Measurements from ENCODE around the gene COL13A1. TPM values are rescaled to one million over a fixed set of nuclear protein-coding genes. Genes with fewer than 3 reads are reported as not detected.

Gene COL13A1
- total RNA-seq, 1 experiment from 2014 or later: 0.05 TPM

DNA sequence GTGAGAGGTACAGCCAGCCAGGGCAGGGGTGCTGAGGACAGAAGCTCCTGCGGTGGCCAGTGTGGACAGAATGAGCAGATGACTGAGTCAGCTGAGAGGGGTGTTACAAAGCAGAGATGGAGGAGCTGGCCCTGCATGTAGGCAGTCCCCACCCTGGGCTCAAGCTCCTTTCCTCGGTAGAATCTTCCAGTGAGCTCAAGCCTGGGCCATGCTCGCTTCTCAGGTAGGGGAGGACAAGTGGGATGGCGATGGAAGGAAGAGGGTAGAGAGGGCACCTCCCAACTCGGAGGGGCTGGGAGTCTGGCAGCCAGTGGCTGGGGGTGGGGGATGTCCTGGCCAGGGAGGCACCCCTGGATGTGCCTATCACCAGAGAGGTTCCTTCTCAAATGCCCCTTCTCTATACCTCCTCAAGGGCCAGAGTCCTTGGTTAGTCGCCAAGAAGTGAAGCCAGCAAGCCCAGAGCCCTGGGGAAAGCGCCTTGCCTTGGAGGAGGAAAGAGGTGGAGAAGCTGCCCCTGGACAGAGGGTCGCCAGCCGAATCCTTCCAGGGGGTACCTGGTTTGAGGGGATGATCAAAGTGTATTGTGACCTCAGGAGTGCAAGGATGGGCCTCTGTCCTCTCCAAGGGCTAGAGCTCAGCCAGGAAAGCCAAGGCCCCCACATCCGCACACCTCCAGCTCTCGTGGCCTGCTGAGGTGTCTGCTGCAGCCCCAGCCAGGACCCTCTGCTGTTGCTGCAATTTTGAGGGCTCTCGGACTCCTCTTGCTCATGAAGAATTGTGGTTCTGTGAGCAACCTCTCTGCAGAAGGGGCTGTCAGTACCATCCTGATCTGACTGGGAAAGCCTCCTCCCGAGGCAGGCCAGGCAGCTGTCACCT, 162.4 kb downstream of the COL13A1 start:
- DNase-seq (ENCODE audit: low spot score): no peak

DNA sequence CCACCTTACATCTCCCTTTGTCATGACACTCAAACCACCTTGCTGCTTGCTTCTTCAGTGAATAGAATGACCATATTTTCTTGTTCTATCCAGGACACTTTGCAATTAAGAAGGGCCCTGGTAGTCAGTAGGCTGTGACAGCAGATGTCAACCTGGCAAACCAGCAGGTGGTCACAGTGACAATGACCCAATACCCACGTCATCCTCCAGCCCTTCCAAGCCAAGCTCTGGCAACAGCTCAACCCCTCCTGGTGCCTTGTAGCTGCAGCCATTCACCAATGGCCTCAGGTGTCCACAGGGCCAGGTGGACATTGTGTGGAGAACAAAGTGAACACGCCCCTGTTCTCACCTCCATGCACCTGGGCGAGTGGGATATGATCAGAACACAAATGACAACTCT, 163.4 kb downstream of the COL13A1 start:
- no peak for DNase-seq (ENCODE audit: low spot score)

DNA sequence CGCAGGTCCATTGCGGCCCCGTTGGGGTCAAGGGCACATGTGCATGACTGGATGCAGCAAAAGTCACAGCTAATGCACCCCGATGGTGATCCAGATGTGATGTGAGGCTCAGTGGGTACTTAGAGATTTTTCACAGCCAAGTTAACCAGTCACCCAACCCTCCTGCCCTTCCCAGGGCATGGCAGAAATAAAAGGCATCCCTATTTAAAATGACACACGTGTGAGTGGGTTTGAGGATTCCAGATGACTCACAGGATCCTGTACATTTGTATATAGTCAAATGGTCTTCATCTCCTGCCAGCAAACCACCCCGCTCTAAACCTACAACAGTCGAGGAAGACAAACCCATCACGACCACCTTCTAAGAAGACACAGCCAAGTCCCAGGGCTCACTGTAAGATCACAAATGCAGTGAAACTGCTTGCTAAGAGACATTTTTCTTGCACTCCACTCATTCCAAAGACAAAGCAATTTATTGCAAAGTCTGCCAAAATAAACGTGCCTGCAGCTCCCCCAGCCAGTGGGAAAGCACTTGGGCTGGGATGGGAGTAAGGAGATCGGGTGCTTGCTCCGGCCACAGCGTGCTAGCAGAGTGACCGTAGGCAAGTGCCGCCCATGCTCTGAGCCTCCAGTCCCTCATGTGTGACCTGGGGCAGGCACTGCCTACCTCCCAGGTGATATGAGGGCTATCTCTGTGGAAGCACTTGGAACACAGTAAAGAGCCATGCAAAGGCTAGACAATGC, 164.4 kb downstream of the COL13A1 start:
- DNase-seq (ENCODE audit: low spot score): no peak

DNA sequence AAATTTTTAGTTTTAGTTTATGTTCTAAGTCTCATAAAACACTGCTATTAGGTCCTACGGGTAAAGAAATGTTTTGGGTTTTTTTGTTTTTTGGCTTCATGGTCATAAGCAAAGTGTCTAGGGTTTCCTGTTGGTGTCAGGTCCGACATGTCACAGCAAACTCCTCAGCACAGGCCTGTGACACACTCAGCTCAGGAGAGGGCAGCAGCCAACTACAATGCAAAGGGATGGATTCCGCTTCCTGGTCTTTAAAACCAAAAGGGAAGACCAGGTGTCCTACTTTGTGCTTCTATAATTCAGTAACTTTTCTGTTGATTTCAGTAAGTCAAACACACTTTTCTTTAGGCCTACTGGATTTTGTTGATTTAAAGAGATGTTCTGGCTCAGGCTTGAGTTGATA, 167.1 kb downstream of the COL13A1 start:
- peak; percentile 45 for DNase-seq (ENCODE audit: low spot score)

DNA sequence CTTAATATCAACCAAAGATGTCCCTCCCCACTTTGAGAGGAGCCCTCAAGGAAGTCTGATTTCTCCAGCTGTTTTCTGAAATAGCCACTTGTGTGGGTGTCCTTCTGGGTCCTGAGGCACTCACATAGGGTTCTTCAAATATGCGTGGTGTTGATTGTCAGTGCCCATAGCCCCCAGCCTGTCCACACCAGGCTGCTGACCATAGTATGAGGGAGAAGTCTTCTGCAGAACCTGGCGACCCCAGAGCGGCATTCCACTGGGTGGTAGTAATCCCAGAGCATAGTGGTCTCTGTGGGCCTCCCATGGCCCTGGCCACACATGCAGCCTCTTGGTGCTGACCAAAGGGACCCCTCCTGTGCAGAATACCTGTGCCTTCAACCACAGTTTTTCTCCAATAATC, 168.3 kb downstream of the COL13A1 start:
- DNase-seq (ENCODE audit: low spot score): no peak

DNA sequence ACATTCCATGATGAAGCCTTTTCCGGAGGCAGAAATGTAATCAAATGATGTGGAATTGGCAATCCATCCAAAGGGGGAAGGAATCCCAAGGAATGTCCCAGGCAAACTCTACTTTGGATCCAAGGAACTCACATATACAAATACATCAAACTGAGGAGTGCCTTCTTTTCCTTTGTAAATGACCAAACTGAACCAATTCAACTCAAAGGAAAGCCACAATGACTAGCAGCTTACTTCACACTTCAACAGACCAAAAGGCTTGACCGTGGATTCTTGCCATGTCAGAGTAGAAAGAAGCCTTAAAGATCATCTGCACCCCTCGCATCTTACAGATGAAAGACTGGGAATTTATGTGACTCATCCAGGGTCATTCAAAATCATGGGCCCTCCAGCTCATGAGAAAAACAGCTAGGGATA, 171.3 kb downstream of the COL13A1 start:
- no peak for DNase-seq (ENCODE audit: low spot score)

DNA sequence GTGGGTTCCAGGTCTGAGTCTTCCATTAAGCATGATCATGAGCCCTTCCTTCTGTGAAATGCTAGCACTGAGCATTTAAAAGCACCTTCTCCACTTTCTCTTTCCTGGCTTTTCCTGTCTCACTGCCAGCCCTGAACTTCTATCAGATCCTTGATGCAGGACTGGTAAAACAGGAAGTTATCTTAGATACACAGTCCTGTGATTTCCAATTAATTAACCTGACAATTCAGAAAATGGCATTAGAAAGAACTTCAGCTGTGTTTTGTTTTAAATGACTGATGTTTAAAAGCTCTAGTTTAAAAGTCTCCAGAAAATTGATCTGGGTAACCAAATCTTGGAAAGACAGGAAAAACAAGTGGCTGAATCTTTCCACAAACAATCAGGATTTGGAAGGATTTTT, 172.0 kb downstream of the COL13A1 start:
- no peak for DNase-seq (ENCODE audit: low spot score)

DNA sequence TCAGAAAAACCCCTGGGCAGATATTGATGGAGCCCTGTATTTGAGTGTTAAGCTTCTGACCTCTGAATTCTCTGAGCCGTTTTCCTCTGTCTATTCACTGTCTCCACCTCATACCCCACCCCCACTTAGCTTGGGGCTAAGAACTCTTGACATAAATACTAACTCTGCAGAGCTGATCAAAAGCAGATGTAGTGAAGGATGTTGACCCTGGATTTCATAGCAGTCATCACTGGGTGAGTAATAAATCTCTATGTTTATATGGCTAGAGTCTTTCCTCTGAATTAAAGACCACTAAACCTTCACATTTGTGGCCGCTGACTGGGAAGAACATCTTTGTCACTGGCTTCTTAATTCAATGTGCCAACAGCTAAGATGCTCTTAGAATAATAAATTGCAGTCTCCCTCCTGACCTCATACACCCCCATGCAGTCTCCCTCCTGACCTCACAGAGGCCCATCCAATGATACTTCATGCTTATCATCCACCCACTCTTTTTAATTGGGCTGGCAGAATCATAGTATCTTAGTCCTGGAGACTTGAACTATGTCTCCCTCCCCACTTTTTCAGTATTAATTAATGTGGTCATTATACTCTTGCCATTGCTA, 172.9 kb downstream of the COL13A1 start:
- no peak for DNase-seq (ENCODE audit: low spot score)

DNA sequence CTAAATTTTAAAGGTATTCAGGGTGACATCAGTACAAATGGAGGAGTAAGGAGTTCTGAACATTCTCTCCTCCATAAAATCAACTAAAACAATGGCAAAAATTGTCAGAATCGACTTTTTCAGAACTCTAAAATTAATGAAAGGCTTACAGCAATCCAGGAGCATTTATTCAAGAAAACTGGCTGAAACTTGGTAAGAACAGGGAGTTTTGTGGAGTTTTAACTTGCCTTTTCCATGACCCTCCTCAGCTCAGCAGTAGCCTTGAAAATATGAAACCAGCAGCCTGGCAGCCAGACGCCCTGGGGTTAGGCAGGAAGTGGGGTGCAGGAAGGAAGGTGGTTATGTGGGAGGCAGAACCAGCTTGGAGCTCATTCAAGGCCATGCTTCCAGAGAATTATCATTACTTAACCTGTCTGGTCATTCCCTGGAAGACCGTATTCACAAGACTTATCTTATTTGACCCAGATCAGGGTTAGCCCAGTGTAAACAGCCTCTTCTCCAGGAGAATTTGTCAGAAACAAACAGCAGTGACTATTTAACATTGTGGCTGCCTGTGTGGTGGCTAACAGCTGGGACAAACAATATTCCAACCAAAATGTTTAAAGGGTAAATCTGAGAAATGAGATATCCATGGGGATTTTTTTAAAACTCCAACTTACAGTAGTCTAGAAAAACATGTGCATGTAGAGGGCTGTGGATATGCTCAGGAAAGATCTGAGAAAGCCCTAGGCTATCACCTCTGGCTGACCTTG, 175.3 kb downstream of the COL13A1 start:
- DNase-seq (ENCODE audit: low spot score): no peak

DNA sequence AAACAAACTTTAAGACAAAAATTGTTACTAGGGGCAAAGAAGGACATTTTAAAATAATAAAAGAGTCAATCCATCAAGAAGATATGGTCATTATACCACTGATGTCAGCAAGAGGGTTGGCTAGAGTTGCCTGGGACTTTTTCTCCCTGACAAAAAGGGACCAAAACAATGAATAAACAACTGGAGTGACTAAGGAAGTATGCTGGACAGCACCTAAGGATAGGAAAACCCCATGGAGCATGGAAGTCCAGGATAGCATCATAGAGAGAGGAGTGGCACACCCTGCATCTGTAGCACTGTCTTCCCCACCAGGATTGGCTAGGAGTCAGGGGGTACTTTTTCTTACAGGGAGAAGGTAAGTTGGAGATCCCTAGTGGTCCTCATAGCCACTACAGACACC, 177.5 kb downstream of the COL13A1 start:
- no peak for DNase-seq (ENCODE audit: low spot score)

DNA sequence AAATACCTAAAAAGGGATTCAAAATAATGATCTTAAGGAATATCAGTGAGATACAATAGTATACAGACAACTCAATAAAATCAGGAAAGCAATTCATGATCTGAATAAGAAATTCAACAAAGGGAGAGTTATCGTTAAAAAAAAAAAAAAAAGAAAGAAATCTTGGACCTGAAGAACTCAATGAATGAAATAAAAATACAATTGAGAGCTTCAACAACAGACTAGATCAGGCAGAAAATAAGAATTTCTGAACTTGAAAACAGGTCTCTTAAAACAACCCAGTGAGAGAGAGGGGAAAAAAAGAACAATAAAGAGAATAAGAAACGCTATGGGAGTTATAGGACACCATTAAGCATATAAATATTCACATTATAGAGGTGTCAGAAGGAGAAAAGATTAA, 179.0 kb downstream of the COL13A1 start:
- no peak for DNase-seq (ENCODE audit: low spot score)

DNA sequence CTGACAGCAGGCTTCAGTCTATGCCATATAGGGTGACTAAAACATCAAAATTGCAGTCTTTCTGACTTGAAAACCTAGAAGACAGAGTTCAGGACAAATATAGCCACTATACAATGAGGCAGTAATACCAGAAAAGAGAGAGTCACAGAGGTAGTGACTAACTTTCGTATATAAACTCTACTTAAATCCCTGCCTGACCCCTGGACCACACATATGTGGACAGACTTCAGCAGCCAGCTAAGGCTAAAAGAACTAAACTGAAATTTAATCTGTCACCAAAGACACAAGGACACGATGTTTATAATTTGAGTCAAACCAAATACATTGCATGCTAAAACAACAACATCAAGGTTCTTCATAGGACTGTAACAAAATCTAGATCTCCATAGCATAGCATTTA, 186.4 kb downstream of the COL13A1 start:
- DNase-seq (ENCODE audit: low spot score): no peak

DNA sequence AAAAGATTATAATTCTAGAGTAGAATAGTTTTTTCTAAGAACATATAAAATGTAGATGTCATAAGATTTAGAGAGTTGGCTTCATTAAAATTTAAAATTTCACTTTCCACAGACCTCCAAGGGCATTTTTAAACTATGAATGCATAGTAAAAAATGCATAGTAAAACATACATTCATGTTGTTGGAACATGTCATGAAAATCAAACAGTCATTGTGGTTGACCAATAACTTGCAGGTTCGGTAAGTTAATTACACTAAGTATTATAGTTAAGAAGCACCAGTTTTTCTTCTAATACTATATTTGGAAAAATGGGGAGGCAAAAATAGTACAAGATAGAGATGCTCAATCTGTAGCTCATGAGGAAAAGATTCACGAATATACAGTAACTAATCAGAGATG, 189.4 kb downstream of the COL13A1 start:
- DNase-seq (ENCODE audit: low spot score): no peak

DNA sequence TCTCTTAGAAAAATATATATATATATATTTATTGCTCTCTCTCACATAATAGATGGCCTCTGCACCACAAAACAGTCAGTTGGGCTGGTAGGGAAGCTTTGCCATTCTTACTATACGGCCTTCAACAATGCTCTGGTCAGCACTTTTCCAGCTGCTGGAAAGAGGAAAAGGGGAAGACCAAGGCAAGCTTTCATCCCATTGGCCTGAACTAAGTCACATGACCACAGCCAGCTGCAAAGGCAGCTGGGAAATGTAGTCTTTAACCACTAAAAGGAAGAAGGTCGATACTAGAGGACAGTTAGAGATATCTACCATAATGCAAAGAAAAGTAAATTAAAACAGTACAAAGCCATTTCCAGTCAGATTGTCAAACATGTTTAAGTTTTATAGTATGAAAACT, 192.6 kb downstream of the COL13A1 start:
- DNase-seq (ENCODE audit: low spot score): peak; percentile 56

DNA sequence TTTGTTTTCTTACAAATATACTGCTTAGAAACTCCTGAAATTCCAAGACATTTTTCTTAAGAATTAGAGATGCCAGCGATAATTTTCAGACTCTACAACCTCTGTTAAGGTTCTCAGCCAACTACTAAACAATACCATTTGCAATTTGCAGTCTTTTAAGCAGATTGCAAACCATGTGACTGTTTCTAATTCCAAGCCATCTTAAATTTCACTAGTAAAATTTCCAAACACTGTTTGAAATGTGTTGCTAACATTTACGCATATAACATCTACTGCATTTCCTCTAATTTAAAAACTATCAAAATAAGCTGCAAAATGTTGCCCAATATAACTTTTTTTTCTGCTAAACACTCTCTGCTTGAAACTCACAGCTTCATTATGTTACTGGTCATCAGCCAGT, 194.9 kb downstream of the COL13A1 start:
- DNase-seq (ENCODE audit: low spot score): no peak

DNA sequence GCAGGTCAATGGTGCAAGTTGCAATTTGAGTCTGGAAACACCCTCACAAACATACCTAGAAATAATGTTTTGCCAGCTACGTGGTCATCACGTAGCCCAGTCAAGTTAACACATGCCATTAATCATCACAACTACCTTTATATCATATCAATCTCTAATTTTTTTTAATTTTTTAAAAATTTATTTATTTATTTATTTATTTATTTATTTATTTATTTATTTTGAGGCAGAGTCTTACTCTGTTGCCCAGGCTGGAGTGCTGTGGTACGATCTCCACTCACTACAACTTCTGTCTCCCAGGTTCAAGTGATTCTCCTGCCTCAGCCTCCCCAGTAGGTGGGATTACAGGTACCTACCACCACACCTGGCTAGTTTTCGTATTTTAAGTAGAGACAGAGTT, 198.6 kb downstream of the COL13A1 start:
- DNase-seq (ENCODE audit: low spot score): no peak

DNA sequence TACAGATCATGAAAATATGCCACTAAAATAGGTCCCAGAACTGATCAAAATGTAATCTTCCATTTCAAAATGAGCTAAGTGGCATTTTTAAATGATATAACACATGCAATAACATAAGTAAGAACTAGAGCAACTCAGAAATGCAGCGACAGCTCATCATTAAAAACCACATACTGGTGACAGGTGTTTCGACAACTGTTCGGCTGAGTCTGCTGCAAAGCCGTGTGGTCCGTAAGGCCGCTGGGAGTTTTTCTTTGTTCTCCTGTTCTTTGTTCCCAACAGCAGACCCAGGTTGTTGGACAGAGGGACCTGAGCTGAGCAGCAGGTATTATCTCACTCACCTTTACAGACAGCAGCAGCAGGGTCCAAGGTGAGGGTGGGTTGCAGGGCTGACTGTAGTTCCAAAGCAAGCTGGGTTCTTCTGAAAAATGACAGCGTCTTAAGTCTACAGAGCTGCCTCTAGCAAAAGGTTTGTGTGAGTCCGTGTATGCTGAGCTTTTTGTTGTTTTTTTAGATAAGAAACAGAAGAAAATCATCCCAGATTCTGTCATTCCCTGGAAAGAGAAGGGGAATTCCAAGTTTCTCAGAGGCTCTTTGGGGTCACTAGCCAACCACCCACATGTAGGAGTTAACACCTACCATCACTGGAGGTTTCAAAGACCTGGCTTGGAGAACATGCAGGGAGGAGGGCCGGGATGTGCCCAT, 205.6 kb downstream of the COL13A1 start:
- DNase-seq (ENCODE audit: low spot score): no peak

Data from HT-29 (cell line).